HFF-Myc (cell line): ENCODE results near the gene SLC50A1.
"Not testable (repeated sequence)": the region's sequence is repeated elsewhere in the genome, so short reads cannot be mapped to it uniquely, and the experiment has no call there.

ENCODE experiments used
- DNase-seq: peaks from one replicate; pipeline ENCODE4 v3.0.0-alpha.2; 2011; ENCODE audit warnings: low read depth; ENCODE audit errors: extremely low read depth
- H3K4me3 ChIP-seq: replicated peaks from 2 replicates; pipeline ENCODE4 v1.5.1; 2011; ENCODE audit warnings: low read depth, mild to moderate bottlenecking, control low read depth, low read length
- TF ChIP-seq, protein P1 (sequence below): IDR thresholded peaks from 2 replicates; pipeline ENCODE4 v1.5.1; 2012; ENCODE audit warnings: mild to moderate bottlenecking, low read depth, low read length, control low read depth; ENCODE audit errors: missing control alignments

The SLC50A1 gene

DNA sequence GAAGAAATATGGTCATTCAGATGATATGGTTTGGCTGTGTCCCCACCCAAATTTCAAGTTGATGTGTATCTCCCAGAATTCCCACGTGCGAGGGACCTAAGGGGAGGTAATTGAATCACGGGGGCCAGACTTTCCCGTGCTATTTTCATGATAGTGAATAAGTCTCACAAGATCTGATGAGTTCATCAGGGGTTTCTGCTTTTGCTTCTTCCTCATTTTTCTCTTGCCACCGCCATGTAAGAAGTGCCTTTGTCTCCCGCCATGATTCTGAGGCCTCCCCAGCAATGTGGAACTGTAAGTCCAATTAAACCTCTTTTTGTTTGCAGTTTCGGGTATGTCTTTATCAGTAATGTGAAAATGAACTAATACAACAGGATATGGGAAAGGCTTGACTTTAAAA lies 6.1 kb downstream of the SLC50A1 start:
- no peak for DNase-seq
- TF ChIP-seq, protein P1, sequence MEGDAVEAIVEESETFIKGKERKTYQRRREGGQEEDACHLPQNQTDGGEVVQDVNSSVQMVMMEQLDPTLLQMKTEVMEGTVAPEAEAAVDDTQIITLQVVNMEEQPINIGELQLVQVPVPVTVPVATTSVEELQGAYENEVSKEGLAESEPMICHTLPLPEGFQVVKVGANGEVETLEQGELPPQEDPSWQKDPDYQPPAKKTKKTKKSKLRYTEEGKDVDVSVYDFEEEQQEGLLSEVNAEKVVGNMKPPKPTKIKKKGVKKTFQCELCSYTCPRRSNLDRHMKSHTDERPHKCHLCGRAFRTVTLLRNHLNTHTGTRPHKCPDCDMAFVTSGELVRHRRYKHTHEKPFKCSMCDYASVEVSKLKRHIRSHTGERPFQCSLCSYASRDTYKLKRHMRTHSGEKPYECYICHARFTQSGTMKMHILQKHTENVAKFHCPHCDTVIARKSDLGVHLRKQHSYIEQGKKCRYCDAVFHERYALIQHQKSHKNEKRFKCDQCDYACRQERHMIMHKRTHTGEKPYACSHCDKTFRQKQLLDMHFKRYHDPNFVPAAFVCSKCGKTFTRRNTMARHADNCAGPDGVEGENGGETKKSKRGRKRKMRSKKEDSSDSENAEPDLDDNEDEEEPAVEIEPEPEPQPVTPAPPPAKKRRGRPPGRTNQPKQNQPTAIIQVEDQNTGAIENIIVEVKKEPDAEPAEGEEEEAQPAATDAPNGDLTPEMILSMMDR = no peak
- H3K4me3 ChIP-seq = no peak overlapping the region

GRCh38 chr1:155145491-155145890 lies 9.8 kb downstream of the SLC50A1 start:
- TF ChIP-seq, protein P1 = peak; percentile 3
- H3K4me3 ChIP-seq = no peak overlapping the region
- DNase-seq = no peak

DNA sequence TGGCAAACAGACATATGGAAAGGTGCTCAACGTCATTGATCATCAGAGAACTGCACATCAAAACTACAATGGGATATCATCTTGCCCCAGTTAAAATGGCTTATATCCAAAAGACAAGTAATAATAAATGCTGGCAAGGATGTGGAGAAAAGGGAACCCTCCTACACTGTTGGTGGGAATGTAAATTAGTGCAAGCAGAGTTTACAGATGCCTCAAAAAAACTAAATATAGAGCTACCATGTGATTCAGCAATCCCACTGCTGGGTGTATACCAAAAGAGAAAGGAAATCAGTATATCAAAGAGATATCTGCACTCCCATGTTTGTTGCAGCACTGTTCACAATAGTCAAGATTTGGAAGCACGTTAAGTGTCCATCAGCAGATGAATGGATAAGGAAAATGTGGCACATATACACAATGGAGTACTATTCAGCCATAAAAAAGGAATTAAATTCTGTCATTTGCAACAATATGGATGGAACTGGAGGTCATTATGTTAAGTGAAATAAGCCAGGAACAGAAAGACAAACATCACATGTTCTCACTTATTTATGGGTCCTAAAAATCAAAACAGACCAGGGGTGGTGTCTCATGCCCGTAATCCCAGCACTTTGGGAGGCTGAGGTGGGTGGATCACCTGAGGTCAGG lies 20.5 kb downstream of the SLC50A1 start:
- not testable (repeated sequence) for H3K4me3 ChIP-seq, DNase-seq

DNA sequence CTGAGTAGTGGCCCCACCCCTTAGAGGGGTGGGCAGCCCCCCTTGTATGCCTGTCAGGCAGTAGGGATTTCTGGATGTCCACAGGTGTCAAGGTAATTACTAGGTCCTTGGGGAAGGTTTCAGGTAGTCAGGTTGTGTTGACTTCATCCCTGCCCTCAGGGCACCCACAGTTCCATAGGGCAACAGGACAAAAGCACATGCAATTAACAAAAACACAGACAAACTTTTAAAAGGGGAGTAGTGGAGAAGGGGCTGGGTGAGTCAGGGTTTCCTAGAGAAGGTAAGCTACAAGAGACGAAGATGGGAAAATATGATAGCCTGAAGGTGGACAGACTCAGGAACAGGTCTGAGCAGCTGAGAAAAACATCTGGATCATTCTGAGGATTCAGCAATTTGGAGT lies 23.3 kb downstream of the SLC50A1 start:
- TF ChIP-seq, protein P1 = no peak
- no peak overlapping the region for H3K4me3 ChIP-seq
- DNase-seq = no peak

DNA sequence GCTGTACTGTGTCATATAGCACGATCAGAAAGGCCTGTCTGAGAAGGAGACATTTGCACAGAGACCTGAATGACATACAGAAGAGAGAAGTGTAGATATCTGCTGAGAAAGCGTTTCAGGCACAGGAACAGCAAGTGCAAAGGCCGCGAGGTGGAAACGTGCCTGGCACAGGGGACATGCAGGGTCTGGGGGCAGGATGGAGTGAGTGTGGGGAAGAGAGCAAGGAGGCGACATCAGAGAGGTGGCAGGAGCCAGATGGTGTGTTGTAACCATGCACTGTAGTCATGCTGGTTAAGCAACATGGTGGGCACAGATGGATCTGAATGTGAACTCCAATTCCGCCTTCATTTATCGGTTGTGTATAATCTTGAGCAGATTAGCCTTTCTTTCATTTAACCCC lies 24.5 kb downstream of the SLC50A1 start:
- DNase-seq = no peak
- TF ChIP-seq, protein P1 = no peak
- no peak overlapping the region for H3K4me3 ChIP-seq

DNA sequence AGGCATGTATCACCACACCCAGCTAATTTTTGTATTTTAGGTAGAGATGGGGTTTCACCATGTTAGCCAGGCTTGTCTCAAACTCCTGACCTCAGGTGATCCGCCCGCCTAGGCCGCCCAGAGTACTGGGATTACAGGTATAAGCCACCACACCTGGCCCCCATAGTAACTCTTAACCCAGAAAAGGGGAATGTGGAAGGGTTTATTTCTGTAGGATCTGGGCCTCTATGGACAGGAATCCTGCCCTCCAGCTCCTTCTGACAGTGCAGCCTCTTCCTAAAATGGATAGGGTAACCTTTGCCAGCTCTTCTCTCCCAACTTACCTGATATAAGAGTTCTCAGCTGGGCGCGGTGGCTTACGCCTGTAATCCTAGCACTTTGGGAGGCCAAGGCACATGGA lies 27.0 kb downstream of the SLC50A1 start:
- H3K4me3 ChIP-seq, DNase-seq: not testable (repeated sequence)

GRCh38 chr1:155163785-155164184 lies 28.1 kb downstream of the SLC50A1 start:
- H3K4me3 ChIP-seq, DNase-seq: not testable (repeated sequence)

- not testable (repeated sequence) for DNase-seq, H3K4me3 ChIP-seq
Measured at GRCh38 chr1:155164625-155165024, 29.0 kb downstream of the SLC50A1 start.

GRCh38 chr1:155166051-155166470 lies 30.4 kb downstream of the SLC50A1 start:
- DNase-seq = no peak
- TF ChIP-seq, protein P1 = no peak
- H3K4me3 ChIP-seq = no peak overlapping the region
